ENCODE measurements around the gene SCAMP3. TPM values are rescaled to one million over a fixed set of nuclear protein-coding genes. Genes with fewer than 3 reads are reported as not detected.
A peak's percentile ranks its signal among the peaks of the same experiment; 100 is the strongest.

SCAMP3 gene
- total and polyA plus RNA-seq, 2 of the 4 experiments (the other 2 are of a cell fraction): 30.5 to 118 TPM

GRCh38 chr1:155253797-155254196 is 8.4 kb downstream of the SCAMP3 start:
- Histone ChIP-seq H4K8ac (ENCODE audit: low read depth in 2 of 2, low read length in 2 of 2) (peak overlapping the region; percentile 17 to 87; a peak in 2 of 4 replicates), H4K91ac (ENCODE audit: insufficient read depth, low read depth, low read length) (no peak overlapping the region), H3K18ac (ENCODE audit: low read depth, low read length) (no peak overlapping the region), H2BK15ac (ENCODE audit: low read depth, low read length) (no peak overlapping the region), H3K79me1 (ENCODE audit: low read depth in 1 of 2, low read length in 2 of 2) (peaks cover 12 to 42% of the 10 kb centered on the region in 2 experiments), H4K20me1 (ENCODE audit: insufficient read depth, low read length) (no peaks in the 10 kb centered on the region), H3K4me2 (ENCODE audit: low read depth, low read length) (peak overlapping the region; percentile 100), H2BK120ac (ENCODE audit: low read depth, low read length) (no peak overlapping the region), H3K4ac (ENCODE audit: low read depth, low read length) (peak overlapping the region; percentile 92), H3K9me3 (ENCODE audit: control insufficient read depth, insufficient read depth, low read length) (no peaks in the 10 kb centered on the region), H3K36me3 (ENCODE audit: control insufficient read depth, insufficient read depth, low read length) (peaks cover 15% of the 10 kb centered on the region), H3K56ac (ENCODE audit: extremely low read depth, insufficient read depth, low read length) (0 out of 2 replicates have a peak overlapping the region, but pooled peaks have one; percentile 10), H3K14ac (replicated peaks; ENCODE audit: low read depth, low read length) (peak overlapping the region; percentile 71), H2AK9ac (replicated peaks; ENCODE audit: low read depth, low read length, poor library complexity) (peak overlapping the region; percentile 99), H3K27ac (ENCODE audit: insufficient read depth, low read length) (peak overlapping the region; percentile 71; the same call in 1 of the 2 replicates), H3K27me3 (ENCODE audit: control insufficient read depth, insufficient read depth, low read length) (no peaks in the 10 kb centered on the region), H3K4me1 (ENCODE audit: control insufficient read depth, insufficient read depth, low read length) (peaks cover 17% of the 10 kb centered on the region), H4K5ac (ENCODE audit: low read depth, low read length) (no peak overlapping the region), H2BK20ac (ENCODE audit: low read depth, low read length) (no peak overlapping the region), H3K23ac (ENCODE audit: low read depth, low read length) (peak overlapping the region; percentile 94), H3K9me1 (ENCODE audit: insufficient read depth, low read length) (peaks cover 4% of the 10 kb centered on the region; the same call in 1 of the 2 replicates), H3K9ac (ENCODE audit: low read depth, low read length) (peak overlapping the region; percentile 73), H2BK5ac (ENCODE audit: low read depth, low read length, poor library complexity, severe bottlenecking) (no peak overlapping the region), H2AFZ (replicated peaks; ENCODE audit: low read length, poor library complexity) (peak overlapping the region; percentile 98), H3K4me3 (ENCODE audit: insufficient read depth, low read depth, low read length) (peak overlapping the region; percentile 71), H2AK5ac (ENCODE audit: low read depth, low read length) (peak overlapping the region; percentile 97)
- TF ChIP-seq POLR2A (IDR thresholded peaks at IDR 0.05; ENCODE audit: low read depth, low read length): no peak
- TF ChIP-seq MXI1 (IDR thresholded peaks at IDR 0.05; ENCODE audit: borderline replicate concordance, low read depth, low read length): no peak
- peak; percentile 22; the same call in 1 of the 2 replicates for TF ChIP-seq MAZ (IDR thresholded peaks at IDR 0.05; ENCODE audit: borderline replicate concordance, low read depth, low read length)
- in situ Hi-C loops (cut with MboI; ENCODE audit: low sequenced_read_pairs) (no loop called here), dilution Hi-C loops (cut with HindIII; ENCODE audit: low sequenced_read_pairs, unreplicated experiment) (no loop called here), intact Hi-C loops (cut with micrococcal nuclease) (loop anchor here (5.0 kb wide), 1 partner anchor 339 kb away; no protein-coding TSS in a partner anchor)
- WGBS, 2 experiments (ENCODE audit: extremely low coverage in 2 of 2, insufficient read length in 1 of 2): 100% methylated on average over 1 of the region's 5 CpGs; no CpG with 5 or more reads in 1 of the 2 experiments
- DNase-seq (peak; percentile 21), ATAC-seq (ENCODE audit: low read depth) (no peak)
- BruUV-seq (replicated peaks): no TSS peak
- ChIA-PET POLR2A (ENCODE audit: unreplicated experiment) (no interaction called here), CTCF (no interaction called here)
